ENCODE data around the gene DNAH17. TPM values are rescaled to one million over a fixed set of nuclear protein-coding genes. Genes with fewer than 3 reads are reported as not detected.

Gene DNAH17
- total RNA-seq, 1 experiment from 2014 or later: 0.76 TPM

GRCh38 chr17:78568494-78569115 is 8.6 kb downstream of the DNAH17 start:
- Histone ChIP-seq H3F3A (ENCODE audit: insufficient read depth, low read depth) (no peaks in the 10 kb centered on the region), H3K9me2 (ENCODE audit: insufficient read depth) (no peaks in the 10 kb centered on the region), H3K79me2 (ENCODE audit: low read depth) (no peaks in the 10 kb centered on the region), H3K27me3 (ENCODE audit: insufficient read depth, low read depth) (no peaks in the 10 kb centered on the region), H4K20me1 (ENCODE audit: insufficient read depth) (no peaks in the 10 kb centered on the region), H3K4me2 (peak overlapping the region; percentile 27; the same call in 1 of the 2 replicates), H3K4me1 (replicated peaks; ENCODE audit: insufficient read depth) (peaks cover 12% of the 10 kb centered on the region), H3K9me3 (ENCODE audit: insufficient read depth, low read depth) (no peaks in the 10 kb centered on the region), H3K27ac (no peak overlapping the region), H2AFZ (no peak overlapping the region), H3K4me3 (no peak overlapping the region), H3K36me3 (ENCODE audit: low read depth) (no peaks in the 10 kb centered on the region)
- TF ChIP-seq CTCF (conservative IDR thresholded peaks at IDR 0.05) (no peak), EZH2 (IDR thresholded peaks at IDR 0.05; ENCODE audit: low read depth) (no peak)
- ChIA-PET CTCF (interaction anchor here (0.6 kb wide), 1 partner anchor 66 kb away, joined by 3 read pairs; no protein-coding TSS in a partner anchor), POLR2A (ENCODE audit: unreplicated experiment) (interaction anchor here (0.5 kb wide), 1 partner anchor 381 kb away, joined by 3 read pairs; no protein-coding TSS in a partner anchor)
- BruUV-seq (replicated peaks): no TSS peak
- intact Hi-C loops (cut with micrococcal nuclease; ENCODE audit: unreplicated experiment): no loop called here
- DNase-seq: peak; percentile 60 to 69

- Histone ChIP-seq H3F3A (ENCODE audit: insufficient read depth, low read depth) (no peaks in the 10 kb centered on the region), H3K4me2 (peak overlapping the region; percentile 27; the same call in 1 of the 2 replicates), H4K20me1 (ENCODE audit: insufficient read depth) (no peaks in the 10 kb centered on the region), H2AFZ (no peak overlapping the region), H3K4me1 (replicated peaks; ENCODE audit: insufficient read depth) (peaks cover 12% of the 10 kb centered on the region), H3K27me3 (ENCODE audit: insufficient read depth, low read depth) (no peaks in the 10 kb centered on the region), H3K9me2 (ENCODE audit: insufficient read depth) (no peaks in the 10 kb centered on the region), H3K9me3 (ENCODE audit: insufficient read depth, low read depth) (no peaks in the 10 kb centered on the region), H3K27ac (no peak overlapping the region), H3K4me3 (no peak overlapping the region), H3K79me2 (ENCODE audit: low read depth) (no peaks in the 10 kb centered on the region), H3K36me3 (ENCODE audit: low read depth) (no peaks in the 10 kb centered on the region)
- intact Hi-C loops (cut with micrococcal nuclease; ENCODE audit: unreplicated experiment): no loop called here
- CTCF ChIA-PET: interaction anchor here (0.6 kb wide), 1 partner anchor 65 kb away, joined by 3 read pairs; no protein-coding TSS in a partner anchor
- no TSS peak for BruUV-seq (replicated peaks)
- TF ChIP-seq CTCF (conservative IDR thresholded peaks at IDR 0.05) (no peak), EZH2 (IDR thresholded peaks at IDR 0.05; ENCODE audit: low read depth) (no peak)
- POLR2A ChIA-PET (ENCODE audit: unreplicated experiment): interaction anchor here (0.5 kb wide), 1 partner anchor 382 kb away, joined by 3 read pairs; no protein-coding TSS in a partner anchor
- DNase-seq: no peak
Measured at GRCh38 chr17:78567991-78568390, 9.2 kb downstream of the DNAH17 start.

GRCh38 chr17:78566947-78567346 is 10.2 kb downstream of the DNAH17 start:
- no TSS peak for BruUV-seq (replicated peaks)
- intact Hi-C loops (cut with micrococcal nuclease; ENCODE audit: unreplicated experiment): no loop called here
- DNase-seq: no peak
- Histone ChIP-seq H3K4me1 (replicated peaks; ENCODE audit: insufficient read depth) (peaks cover 12% of the 10 kb centered on the region), H3K27ac (no peak overlapping the region), H3K27me3 (ENCODE audit: insufficient read depth, low read depth) (no peaks in the 10 kb centered on the region), H3K4me2 (no peak overlapping the region), H3K79me2 (ENCODE audit: low read depth) (no peaks in the 10 kb centered on the region), H3K4me3 (no peak overlapping the region), H3F3A (ENCODE audit: insufficient read depth, low read depth) (no peaks in the 10 kb centered on the region), H3K9me2 (ENCODE audit: insufficient read depth) (no peaks in the 10 kb centered on the region), H2AFZ (no peak overlapping the region), H3K9me3 (ENCODE audit: insufficient read depth, low read depth) (no peaks in the 10 kb centered on the region), H4K20me1 (ENCODE audit: insufficient read depth) (no peaks in the 10 kb centered on the region), H3K36me3 (ENCODE audit: low read depth) (no peaks in the 10 kb centered on the region)
- POLR2A ChIA-PET (ENCODE audit: unreplicated experiment): no interaction called here
- CTCF ChIA-PET: no interaction called here
- no peak for TF ChIP-seq CTCF (conservative IDR thresholded peaks at IDR 0.05)
- TF ChIP-seq EZH2 (IDR thresholded peaks at IDR 0.05; ENCODE audit: low read depth): no peak
